Activated T-cell treated with anti-CD3 and anti-CD28 coated beads, Interleukin-2, amount 50 U/mL, for 4 hours (primary cell): Measurements from ENCODE around the gene CEP128. TPM values are rescaled to one million over a fixed set of nuclear protein-coding genes. Genes with fewer than 3 reads are reported as not detected.

Source experiments
- ATAC-seq, 2 donors: fragments of 200-7000 bp; cut with Tn5 transposase; one replicate each; pipeline ENCODE4 v1.10.0; 2021
- DNase-seq: peaks from one replicate; pipeline ENCODE4 v3.0.0-alpha.2; 2020
- H3K27me3 Mint-ChIP-seq: one replicate; pipeline ENCODE4 v1.8.0; 2021; ENCODE audit warnings: low read depth, mixed read lengths
- H3K36me3 Mint-ChIP-seq: one replicate; pipeline ENCODE4 v1.8.0; 2022; ENCODE audit warnings: mixed read lengths; ENCODE audit not compliant: insufficient read depth
- H3K4me1 Mint-ChIP-seq: one replicate; pipeline ENCODE4 v1.8.0; 2021; ENCODE audit warnings: low read depth, mixed read lengths
- H3K4me3 Mint-ChIP-seq: one replicate; pipeline ENCODE4 v1.8.0; 2021; ENCODE audit warnings: mild to moderate bottlenecking, moderate library complexity, mixed read lengths
- H3K9me3 Mint-ChIP-seq: one replicate; pipeline ENCODE4 v1.8.0; 2021; ENCODE audit warnings: mixed read lengths
- total RNA-seq, 3 donors: library from RNA; stranded (reverse); gene quantifications; one replicate each; pipeline ENCODE4 v1.2.1, GENCODE V29; 2021

Gene CEP128
- total RNA-seq, 3 donors from 2014 or later = 17.1 to 22.7 (median 21.2) TPM

DNA sequence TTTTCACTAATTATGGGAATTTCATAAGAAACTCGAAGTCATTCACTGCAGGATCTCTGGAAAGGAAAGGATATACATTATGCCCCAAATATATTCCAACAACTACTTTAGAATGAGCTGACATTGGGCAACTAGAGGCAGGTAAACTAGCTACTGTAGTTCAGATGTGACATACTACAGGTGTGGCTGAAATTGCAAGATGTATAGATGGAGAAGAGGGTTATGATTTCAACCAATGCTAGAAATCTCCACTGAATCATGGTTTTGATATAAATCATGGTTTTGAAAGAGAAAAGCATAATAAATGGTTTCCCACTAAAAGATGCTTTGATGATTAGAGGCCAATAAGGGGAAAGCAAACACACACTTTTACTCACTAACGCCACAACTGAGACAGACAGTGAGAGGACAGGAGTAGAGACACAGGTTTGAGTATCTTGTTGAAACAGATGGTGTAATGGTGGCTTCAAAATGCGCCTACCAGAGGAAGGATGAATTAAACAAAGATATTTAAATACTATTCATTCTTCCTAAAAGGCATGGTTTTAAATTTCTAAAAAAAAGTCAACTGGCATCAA is 434.2 kb downstream of the CEP128 start:
- DNase-seq = no peak
- Mint-ChIP-seq H3K36me3 (peaks cover 7% of the 10 kb centered on the region), H3K27me3 (no peaks in the 10 kb centered on the region), H3K4me3 (no peak overlapping the region), H3K9me3 (peaks cover 13% of the 10 kb centered on the region), H3K4me1 (no peaks in the 10 kb centered on the region)
- ATAC-seq = peak in 1 of 2 donors; percentile 25

DNA sequence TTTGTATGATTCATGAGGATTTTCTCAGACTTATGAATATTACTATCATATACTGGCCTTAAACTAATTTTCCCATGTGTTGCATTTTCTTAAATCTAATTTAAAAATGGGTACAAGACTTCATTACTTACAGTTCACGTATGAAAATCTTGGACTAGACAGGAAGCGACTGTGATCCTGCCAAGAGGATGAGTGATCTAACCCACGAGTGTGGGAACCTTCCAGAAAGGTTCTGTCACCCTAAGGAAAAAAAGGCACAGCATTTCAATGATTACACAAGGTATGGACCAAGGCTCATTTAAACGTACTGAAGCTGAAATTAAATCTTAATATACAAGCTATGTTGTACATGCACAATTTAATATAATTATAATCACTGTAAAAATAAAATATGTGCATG is 436.8 kb downstream of the CEP128 start:
- Mint-ChIP-seq H3K27me3 (no peaks in the 10 kb centered on the region), H3K36me3 (peaks cover 5% of the 10 kb centered on the region), H3K4me1 (no peaks in the 10 kb centered on the region), H3K4me3 (no peak overlapping the region), H3K9me3 (peaks cover 4% of the 10 kb centered on the region)
- no peak for DNase-seq
- ATAC-seq = no peak

DNA sequence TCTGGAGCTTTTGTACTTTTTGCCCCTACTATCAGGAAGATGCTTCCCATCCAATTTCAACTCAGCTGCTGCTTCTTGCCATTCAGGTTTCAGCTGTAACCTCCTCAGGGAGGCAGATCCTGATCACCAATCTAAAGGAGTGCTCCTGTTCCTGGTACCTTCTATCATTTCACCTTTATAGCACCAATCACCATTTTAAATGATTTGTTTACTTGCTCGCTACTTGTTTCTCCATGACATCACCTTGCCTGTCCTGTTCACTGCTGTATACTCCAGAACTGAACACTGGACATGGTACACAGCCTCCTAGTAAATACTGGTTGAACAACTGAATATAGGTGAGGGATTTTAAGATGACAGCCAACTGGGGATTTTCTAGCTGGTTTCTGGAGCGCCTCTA is 443.0 kb downstream of the CEP128 start:
- Mint-ChIP-seq H3K9me3 (no peaks in the 10 kb centered on the region), H3K4me1 (no peaks in the 10 kb centered on the region), H3K36me3 (no peaks in the 10 kb centered on the region), H3K4me3 (no peak overlapping the region), H3K27me3 (no peaks in the 10 kb centered on the region)
- ATAC-seq (no peak), DNase-seq (no peak)

- H3K4me3 Mint-ChIP-seq = no peak overlapping the region
Observed at GRCh38 chr14:80496090-80496489, 445.4 kb downstream of the CEP128 start.

GRCh38 chr14:80494769-80495168 is 446.8 kb downstream of the CEP128 start:
- Mint-ChIP-seq H3K27me3 (no peaks in the 10 kb centered on the region), H3K4me1 (peaks cover 6% of the 10 kb centered on the region), H3K36me3 (no peaks in the 10 kb centered on the region), H3K4me3 (no peak overlapping the region), H3K9me3 (no peaks in the 10 kb centered on the region)
- ATAC-seq = no peak
- no peak for DNase-seq

More at GRCh38 chr14:80496090-80496489, 445.4 kb downstream of the CEP128 start:
- H3K36me3 Mint-ChIP-seq = no peaks in the 10 kb centered on the region
- DNase-seq (no peak), ATAC-seq (no peak)
- H3K4me1 Mint-ChIP-seq = peaks cover 6% of the 10 kb centered on the region
- H3K27me3 Mint-ChIP-seq = no peaks in the 10 kb centered on the region
- no peaks in the 10 kb centered on the region for H3K9me3 Mint-ChIP-seq

GRCh38 chr14:80493620-80494019 is 447.9 kb downstream of the CEP128 start:
- ATAC-seq (no peak), DNase-seq (no peak)
- Mint-ChIP-seq H3K9me3 (no peaks in the 10 kb centered on the region), H3K36me3 (no peaks in the 10 kb centered on the region), H3K27me3 (no peaks in the 10 kb centered on the region), H3K4me1 (peaks cover 6% of the 10 kb centered on the region), H3K4me3 (no peak overlapping the region)

- Mint-ChIP-seq H3K4me1 (peaks cover 6% of the 10 kb centered on the region), H3K9me3 (no peaks in the 10 kb centered on the region), H3K4me3 (no peak overlapping the region), H3K36me3 (no peaks in the 10 kb centered on the region), H3K27me3 (no peaks in the 10 kb centered on the region)
- no peak for ATAC-seq
- DNase-seq = no peak
Observed at GRCh38 chr14:80491650-80492049, 449.9 kb downstream of the CEP128 start.

GRCh38 chr14:80491131-80491530 is 450.4 kb downstream of the CEP128 start:
- no peaks in the 10 kb centered on the region for H3K27me3 Mint-ChIP-seq
- DNase-seq = no peak

DNA sequence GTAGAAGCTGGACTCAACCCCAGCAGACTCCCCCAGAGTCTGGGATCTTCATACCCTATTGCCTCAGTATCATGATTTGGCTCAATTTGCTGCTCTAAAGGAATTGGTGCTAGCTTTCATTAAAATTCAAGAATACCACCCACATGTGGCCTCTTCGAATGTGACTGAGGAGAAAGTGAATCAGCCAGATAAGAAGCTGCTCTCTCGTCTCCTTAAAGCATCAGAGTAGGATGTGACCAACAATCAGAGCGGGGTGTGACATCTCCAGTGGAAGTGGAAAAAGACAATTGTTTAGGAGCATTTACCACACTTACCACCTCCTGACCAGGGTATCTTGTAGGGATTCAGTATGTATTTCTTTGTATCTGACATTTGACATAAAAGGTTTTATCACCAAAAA is 452.0 kb downstream of the CEP128 start:
- Mint-ChIP-seq H3K36me3 (no peaks in the 10 kb centered on the region), H3K27me3 (no peaks in the 10 kb centered on the region), H3K4me1 (peaks cover 6% of the 10 kb centered on the region), H3K4me3 (no peak overlapping the region), H3K9me3 (no peaks in the 10 kb centered on the region)
- DNase-seq (no peak), ATAC-seq (no peak)

More at GRCh38 chr14:80491131-80491530, 450.4 kb downstream of the CEP128 start:
- Mint-ChIP-seq H3K36me3 (no peaks in the 10 kb centered on the region), H3K4me1 (peaks cover 6% of the 10 kb centered on the region), H3K4me3 (no peak overlapping the region), H3K9me3 (no peaks in the 10 kb centered on the region)
- peak in 1 of 2 donors; percentile 30 for ATAC-seq

GRCh38 chr14:80485764-80486163 is 455.8 kb downstream of the CEP128 start:
- no peaks in the 10 kb centered on the region for H3K9me3 Mint-ChIP-seq
- H3K4me3 Mint-ChIP-seq = no peak overlapping the region
- H3K4me1 Mint-ChIP-seq = no peaks in the 10 kb centered on the region
- no peaks in the 10 kb centered on the region for H3K27me3 Mint-ChIP-seq
- ATAC-seq = no peak
- H3K36me3 Mint-ChIP-seq = no peaks in the 10 kb centered on the region
- DNase-seq = no peak

- no peak overlapping the region for H3K4me3 Mint-ChIP-seq
- DNase-seq (no peak), ATAC-seq (no peak)
- no peaks in the 10 kb centered on the region for H3K27me3 Mint-ChIP-seq
- H3K9me3 Mint-ChIP-seq = no peaks in the 10 kb centered on the region
- H3K4me1 Mint-ChIP-seq = no peaks in the 10 kb centered on the region
- no peaks in the 10 kb centered on the region for H3K36me3 Mint-ChIP-seq
Observed at GRCh38 chr14:80483331-80483730, 458.2 kb downstream of the CEP128 start.

DNA sequence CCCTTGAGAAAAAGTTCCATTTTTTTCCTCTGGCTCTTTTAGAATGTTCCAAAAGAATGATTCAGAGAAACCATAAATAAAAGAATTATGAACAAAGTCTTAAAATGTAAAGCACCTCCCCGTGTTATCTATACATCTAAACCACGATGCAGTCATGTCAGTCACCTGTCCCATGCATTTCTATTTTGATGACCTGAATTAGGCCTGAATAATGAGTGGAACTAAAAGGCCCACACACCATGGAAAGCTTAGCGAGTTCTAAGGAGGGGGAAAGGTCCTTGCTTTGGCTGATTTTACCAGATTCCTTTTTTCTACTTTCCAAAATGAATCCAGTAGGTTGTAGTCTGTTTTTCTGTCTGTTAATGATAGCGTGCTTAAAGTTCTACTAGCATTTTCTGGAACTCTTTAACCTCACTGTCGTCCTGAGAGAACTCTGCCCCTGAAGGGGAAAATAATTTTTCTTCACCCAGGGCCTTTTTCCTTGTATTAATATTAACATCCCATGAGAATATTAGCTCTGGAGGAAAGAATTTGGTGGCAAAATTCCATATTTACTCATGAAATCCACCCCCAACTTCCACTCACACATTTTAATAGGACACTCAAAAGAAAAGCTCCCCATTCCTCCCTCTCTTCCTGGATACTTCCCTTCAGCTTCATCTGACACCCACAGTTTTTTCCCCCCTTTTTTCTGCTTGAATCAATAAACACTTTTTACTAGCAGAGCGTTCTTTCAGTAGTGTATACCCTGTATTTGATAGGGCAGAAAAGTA is 464.0 kb downstream of the CEP128 start:
- DNase-seq (no peak), ATAC-seq (no peak)
- Mint-ChIP-seq H3K4me3 (no peak overlapping the region), H3K27me3 (no peaks in the 10 kb centered on the region), H3K4me1 (no peaks in the 10 kb centered on the region), H3K36me3 (peaks cover 2% of the 10 kb centered on the region), H3K9me3 (peaks cover 6% of the 10 kb centered on the region)

- Mint-ChIP-seq H3K4me3 (no peak overlapping the region), H3K27me3 (no peaks in the 10 kb centered on the region), H3K36me3 (peaks cover 2% of the 10 kb centered on the region), H3K9me3 (peaks cover 14% of the 10 kb centered on the region), H3K4me1 (no peaks in the 10 kb centered on the region)
- ATAC-seq (no peak), DNase-seq (no peak)
Observed at GRCh38 chr14:80475074-80475473, 466.5 kb downstream of the CEP128 start.

DNA sequence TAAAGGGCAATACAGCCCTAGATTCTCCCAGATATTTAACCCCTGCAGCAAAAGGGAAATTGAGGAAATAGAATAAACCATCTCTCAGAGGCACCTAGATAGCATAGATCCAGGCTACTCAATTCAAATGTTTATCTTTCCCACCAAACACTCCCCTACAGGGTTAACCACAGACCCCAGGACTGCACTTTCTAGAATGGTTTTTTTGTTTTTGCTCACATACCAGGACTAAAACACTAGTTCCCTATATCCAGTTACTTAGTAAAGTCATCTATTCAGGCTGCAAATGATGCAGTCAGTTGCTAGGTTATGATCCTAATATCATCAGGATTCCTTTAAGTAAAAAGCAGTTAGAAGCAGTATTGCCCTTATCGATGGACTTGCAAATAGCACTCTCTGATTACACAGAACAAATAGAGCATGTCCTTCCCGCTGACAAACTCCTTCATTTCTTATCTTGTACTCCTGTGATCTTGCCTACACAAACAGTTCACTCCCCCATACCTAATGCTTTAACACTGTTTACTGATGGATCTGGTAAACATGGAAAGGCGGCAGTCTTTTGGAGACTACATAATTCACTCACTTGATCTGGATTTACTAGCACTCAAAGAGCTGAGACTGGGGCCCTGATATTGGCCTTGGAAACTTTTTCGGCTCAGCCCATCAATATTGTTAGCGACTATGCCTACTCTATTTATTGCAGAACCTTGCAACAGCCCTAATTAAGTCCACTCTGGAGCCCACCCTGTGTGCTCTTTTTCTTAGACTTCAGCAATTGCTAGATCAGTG is 473.0 kb downstream of the CEP128 start:
- peaks cover 17% of the 10 kb centered on the region for H3K9me3 Mint-ChIP-seq
- no peak overlapping the region for H3K4me3 Mint-ChIP-seq
- H3K4me1 Mint-ChIP-seq = no peaks in the 10 kb centered on the region
- ATAC-seq (no peak), DNase-seq (no peak)
- peaks cover 1% of the 10 kb centered on the region for H3K36me3 Mint-ChIP-seq
- no peaks in the 10 kb centered on the region for H3K27me3 Mint-ChIP-seq
